Progenitor cell of endocrine pancreas (in vitro differentiated cells): ENCODE data around the gene CDC7. TPM values are rescaled to one million over a fixed set of nuclear protein-coding genes. Genes with fewer than 3 reads are reported as not detected.

ENCODE experiments used
- DNase-seq: peaks from one replicate; pipeline ENCODE4 v3.0.0; 2021; ENCODE audit warnings: low spot score; ENCODE audit not compliant: unreplicated experiment
- H3K27ac Mint-ChIP-seq: 2 replicates; pipeline ENCODE4 v1.8.0; 2021; ENCODE audit warnings: mild to moderate bottlenecking, moderate library complexity, mixed read lengths
- H3K27me3 Mint-ChIP-seq: 2 replicates; pipeline ENCODE4 v1.8.0; 2021; ENCODE audit warnings: mixed read lengths
- H3K36me3 Mint-ChIP-seq: 2 replicates; pipeline ENCODE4 v1.8.0; 2022; ENCODE audit warnings: mixed read lengths; ENCODE audit not compliant: insufficient read depth
- H3K4me1 Mint-ChIP-seq: 2 replicates; pipeline ENCODE4 v1.8.0; 2021; ENCODE audit warnings: low read depth, mixed read lengths
- H3K4me3 Mint-ChIP-seq: 2 replicates; pipeline ENCODE4 v1.8.0; 2021; ENCODE audit warnings: low read depth, mild to moderate bottlenecking, moderate library complexity, mixed read lengths
- H3K9me3 Mint-ChIP-seq: 2 replicates; pipeline ENCODE4 v1.8.0; 2021; ENCODE audit warnings: low read depth, mixed read lengths
- total RNA-seq: library from RNA; stranded (reverse); gene quantifications from 2 replicates; pipeline ENCODE4 v1.2.1, GENCODE V29; 2021
- TF ChIP-seq, protein P1 (sequence below): fragments of 200-600 bp; sonication (generic); IDR thresholded peaks from one replicate; pipeline ENCODE4 v1.5.0; 2021; ENCODE audit warnings: antibody characterized with exemption, mild to moderate bottlenecking; ENCODE audit not compliant: unreplicated experiment

The CDC7 gene
- total RNA-seq, 1 donor from 2014 or later: 26.9 TPM

GRCh38 chr1:91553177-91553591, 52.5 kb downstream of the CDC7 start:
- H3K4me3 Mint-ChIP-seq: no peak overlapping the region
- H3K9me3 Mint-ChIP-seq: no peaks in the 10 kb centered on the region
- no peaks in the 10 kb centered on the region for H3K4me1 Mint-ChIP-seq
- DNase-seq: no peak
- H3K36me3 Mint-ChIP-seq: no peaks in the 10 kb centered on the region
- TF ChIP-seq, protein P1, sequence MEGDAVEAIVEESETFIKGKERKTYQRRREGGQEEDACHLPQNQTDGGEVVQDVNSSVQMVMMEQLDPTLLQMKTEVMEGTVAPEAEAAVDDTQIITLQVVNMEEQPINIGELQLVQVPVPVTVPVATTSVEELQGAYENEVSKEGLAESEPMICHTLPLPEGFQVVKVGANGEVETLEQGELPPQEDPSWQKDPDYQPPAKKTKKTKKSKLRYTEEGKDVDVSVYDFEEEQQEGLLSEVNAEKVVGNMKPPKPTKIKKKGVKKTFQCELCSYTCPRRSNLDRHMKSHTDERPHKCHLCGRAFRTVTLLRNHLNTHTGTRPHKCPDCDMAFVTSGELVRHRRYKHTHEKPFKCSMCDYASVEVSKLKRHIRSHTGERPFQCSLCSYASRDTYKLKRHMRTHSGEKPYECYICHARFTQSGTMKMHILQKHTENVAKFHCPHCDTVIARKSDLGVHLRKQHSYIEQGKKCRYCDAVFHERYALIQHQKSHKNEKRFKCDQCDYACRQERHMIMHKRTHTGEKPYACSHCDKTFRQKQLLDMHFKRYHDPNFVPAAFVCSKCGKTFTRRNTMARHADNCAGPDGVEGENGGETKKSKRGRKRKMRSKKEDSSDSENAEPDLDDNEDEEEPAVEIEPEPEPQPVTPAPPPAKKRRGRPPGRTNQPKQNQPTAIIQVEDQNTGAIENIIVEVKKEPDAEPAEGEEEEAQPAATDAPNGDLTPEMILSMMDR: no peak
- peaks cover 9% of the 10 kb centered on the region for H3K27me3 Mint-ChIP-seq
- no peak overlapping the region for H3K27ac Mint-ChIP-seq

- Mint-ChIP-seq H3K9me3 (no peaks in the 10 kb centered on the region), H3K27ac (no peak overlapping the region), H3K36me3 (no peaks in the 10 kb centered on the region), H3K4me3 (no peak overlapping the region), H3K27me3 (peaks cover 5% of the 10 kb centered on the region), H3K4me1 (peaks cover 5% of the 10 kb centered on the region)
- TF ChIP-seq, protein P1: peak; percentile 29
- DNase-seq: no peak
These were observed 54.6 kb downstream of the CDC7 start for GRCh38 chr1:91555074-91555730.

- no peaks in the 10 kb centered on the region for H3K9me3 Mint-ChIP-seq
- H3K4me3 Mint-ChIP-seq: no peak overlapping the region
- peaks cover 8% of the 10 kb centered on the region for H3K4me1 Mint-ChIP-seq
- DNase-seq: no peak
- H3K27ac Mint-ChIP-seq: no peak overlapping the region
- TF ChIP-seq, protein P1: no peak
- peaks cover 5% of the 10 kb centered on the region for H3K27me3 Mint-ChIP-seq
- H3K36me3 Mint-ChIP-seq: no peaks in the 10 kb centered on the region
These were observed 55.3 kb downstream of the CDC7 start for GRCh38 chr1:91555821-91556531.

DNA sequence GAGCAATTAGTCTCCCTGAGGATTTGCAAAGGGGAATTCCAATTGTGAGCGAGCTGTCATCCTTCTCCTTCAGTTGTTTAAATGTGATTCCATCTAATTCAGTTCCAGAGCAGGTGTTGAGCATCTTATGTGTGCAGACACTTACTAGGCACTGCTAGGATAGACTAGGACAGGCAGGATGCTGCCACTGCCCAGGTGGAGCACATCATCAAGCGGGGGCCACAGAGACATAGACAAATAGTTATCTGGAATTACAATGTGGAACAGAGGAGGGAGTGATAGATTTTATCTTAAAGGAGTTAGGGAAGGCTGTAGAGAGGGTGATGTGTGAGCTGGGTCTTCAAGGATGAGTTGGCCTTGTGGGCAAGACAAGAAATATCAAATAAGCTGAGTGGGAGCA, 55.9 kb downstream of the CDC7 start:
- no peak overlapping the region for H3K27ac Mint-ChIP-seq
- H3K4me1 Mint-ChIP-seq: peaks cover 8% of the 10 kb centered on the region
- no peak overlapping the region for H3K4me3 Mint-ChIP-seq
- peaks cover 5% of the 10 kb centered on the region for H3K27me3 Mint-ChIP-seq
- H3K9me3 Mint-ChIP-seq: no peaks in the 10 kb centered on the region
- TF ChIP-seq, protein P1: no peak
- no peaks in the 10 kb centered on the region for H3K36me3 Mint-ChIP-seq
- DNase-seq: no peak

- Mint-ChIP-seq H3K27me3 (peaks cover 5% of the 10 kb centered on the region), H3K4me1 (peaks cover 8% of the 10 kb centered on the region)
- TF ChIP-seq, protein P1: no peak
These were observed 56.5 kb downstream of the CDC7 start for GRCh38 chr1:91557039-91557690.

More at GRCh38 chr1:91557039-91557690, 56.5 kb downstream of the CDC7 start:
- Mint-ChIP-seq H3K36me3 (no peaks in the 10 kb centered on the region), H3K4me3 (no peak overlapping the region), H3K27ac (no peak overlapping the region), H3K9me3 (no peaks in the 10 kb centered on the region)
- DNase-seq: no peak
